Medulla oblongata (tissue), 1 donor: ENCODE measurements around the gene PALM.

ENCODE experiments used
- DNase-seq: peaks from one replicate; pipeline ENCODE4 v3.0.0-alpha.2; 2015; ENCODE audit errors: extremely low spot score

PALM gene

GRCh38 chr19:750640-751423, 42.1 kb downstream of the PALM start, which contains the start of gene MISP:
TSS of gene MISP (plus strand) at chr19:751112. CDS start at chr19:756947, 5,835 bp downstream.
- DNase-seq, result no peak

- DNase-seq, result no peak
Observed at GRCh38 chr19:751501-752341, 43.0 kb downstream of the PALM start.

- DNase-seq, result no peak
Observed at GRCh38 chr19:752652-753517, 44.1 kb downstream of the PALM start.

GRCh38 chr19:754530-754929, 45.8 kb downstream of the PALM start:
- DNase-seq, result no peak

DNA sequence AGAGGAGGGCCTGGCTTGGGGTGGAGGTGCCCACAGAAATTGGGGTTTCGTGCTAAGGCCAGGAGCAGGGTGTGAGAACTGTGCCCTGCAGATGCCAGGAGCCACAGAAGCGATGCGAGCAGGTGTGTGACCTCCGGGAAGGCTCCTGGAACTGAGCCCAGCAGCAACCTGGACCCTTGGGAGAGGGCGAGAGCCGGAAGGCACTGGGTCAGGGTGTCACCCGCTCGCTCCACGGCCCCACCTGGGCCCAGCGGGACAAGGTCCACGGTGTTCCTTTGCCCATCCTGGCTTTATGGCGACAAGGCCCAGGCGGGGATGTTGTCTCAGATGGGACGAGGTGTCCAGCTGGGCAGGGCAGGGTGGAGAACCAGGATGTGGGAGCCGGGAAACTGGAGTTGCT, 46.3 kb downstream of the PALM start:
- DNase-seq, result no peak

DNA sequence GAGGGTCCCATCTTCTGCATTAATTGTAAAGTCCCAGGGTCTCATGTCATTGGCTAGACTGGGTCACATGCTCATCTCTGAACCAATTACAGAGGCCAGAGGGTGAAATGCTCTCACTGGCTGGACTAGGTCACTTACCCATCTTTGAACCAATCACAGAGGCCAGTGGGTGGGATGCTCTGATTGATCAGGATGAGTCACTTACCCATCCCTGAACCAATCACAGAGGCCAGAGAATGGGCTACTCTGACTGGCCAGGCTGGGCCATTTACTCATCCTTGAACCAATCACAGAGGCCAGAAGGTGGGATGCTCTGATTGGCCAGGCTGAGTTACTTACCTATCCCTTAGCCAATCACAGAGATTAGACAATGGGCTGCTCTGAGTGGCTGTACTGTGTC, 47.5 kb downstream of the PALM start:
- no peak for DNase-seq

DNA sequence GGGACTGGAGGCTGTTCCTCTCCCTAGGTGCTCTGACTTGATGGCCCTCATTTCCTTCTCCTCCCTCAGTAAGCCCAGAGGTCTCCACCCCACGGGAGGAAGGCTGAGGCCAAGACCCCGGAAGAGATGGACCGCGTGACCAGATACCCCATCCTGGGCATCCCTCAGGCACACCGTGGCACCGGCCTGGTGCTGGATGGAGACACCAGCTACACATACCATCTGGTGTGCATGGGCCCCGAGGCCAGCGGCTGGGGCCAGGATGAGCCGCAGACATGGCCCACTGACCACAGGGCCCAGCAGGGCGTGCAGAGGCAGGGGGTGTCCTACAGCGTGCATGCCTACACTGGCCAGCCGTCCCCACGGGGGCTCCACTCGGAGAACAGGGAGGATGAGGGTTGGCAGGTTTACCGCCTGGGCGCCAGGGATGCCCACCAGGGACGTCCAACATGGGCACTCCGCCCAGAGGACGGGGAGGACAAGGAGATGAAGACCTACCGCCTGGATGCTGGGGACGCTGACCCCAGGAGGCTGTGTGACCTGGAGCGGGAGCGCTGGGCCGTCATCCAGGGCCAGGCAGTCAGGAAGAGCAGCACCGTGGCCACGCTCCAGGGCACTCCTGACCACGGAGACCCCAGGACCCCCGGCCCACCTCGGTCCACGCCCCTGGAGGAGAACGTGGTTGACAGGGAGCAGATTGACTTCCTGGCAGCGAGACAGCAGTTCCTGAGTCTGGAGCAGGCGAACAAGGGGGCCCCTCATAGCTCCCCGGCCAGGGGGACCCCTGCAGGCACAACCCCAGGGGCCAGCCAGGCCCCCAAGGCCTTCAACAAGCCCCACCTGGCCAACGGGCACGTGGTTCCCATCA, 48.3 kb downstream of the PALM start:
- no peak for DNase-seq

DNA sequence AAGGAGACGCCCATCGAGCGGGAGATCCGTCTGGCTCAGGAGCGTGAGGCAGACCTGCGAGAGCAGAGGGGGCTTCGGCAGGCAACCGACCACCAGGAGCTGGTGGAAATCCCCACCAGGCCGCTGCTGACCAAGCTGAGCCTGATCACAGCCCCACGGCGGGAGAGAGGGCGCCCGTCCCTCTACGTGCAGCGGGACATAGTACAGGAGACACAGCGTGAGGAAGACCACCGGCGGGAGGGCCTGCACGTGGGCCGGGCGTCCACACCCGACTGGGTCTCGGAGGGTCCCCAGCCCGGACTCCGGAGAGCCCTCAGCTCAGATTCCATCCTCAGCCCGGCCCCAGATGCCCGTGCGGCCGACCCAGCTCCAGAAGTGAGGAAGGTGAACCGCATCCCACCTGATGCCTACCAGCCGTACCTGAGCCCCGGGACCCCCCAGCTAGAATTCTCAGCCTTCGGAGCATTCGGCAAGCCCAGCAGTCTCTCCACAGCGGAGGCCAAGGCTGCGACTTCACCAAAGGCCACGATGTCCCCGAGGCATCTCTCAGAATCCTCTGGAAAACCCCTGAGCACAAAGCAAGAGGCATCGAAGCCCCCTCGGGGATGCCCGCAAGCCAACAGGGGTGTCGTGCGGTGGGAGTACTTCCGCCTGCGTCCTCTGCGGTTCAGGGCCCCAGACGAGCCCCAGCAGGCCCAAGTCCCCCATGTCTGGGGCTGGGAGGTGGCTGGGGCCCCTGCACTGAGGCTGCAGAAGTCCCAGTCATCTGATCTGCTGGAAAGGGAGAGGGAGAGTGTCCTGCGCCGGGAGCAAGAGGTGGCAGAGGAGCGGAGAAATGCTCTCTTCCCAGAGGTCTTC, 49.3 kb downstream of the PALM start:
- DNase-seq, result no peak

- DNase-seq, result no peak
Observed at GRCh38 chr19:763181-763580, 54.4 kb downstream of the PALM start.

DNA sequence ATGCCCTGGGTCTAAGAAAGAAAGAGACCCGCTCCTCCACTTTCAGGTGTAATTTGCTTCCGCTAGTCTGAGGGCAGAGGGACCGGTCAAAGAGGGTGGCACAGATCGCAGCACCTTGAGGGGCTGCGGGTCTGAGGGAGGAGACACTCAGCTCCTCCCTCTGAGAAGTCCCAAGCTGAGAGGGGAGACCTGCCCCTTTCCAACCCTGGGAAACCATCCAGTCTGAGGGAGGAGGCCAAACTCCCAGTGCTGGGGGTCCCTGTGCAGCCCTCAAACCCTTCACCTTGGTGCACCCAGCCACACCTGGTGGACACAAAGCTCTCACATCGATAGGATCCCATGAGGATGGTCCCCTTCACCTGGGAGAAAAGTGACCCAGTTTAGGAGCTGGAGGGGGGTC, 55.1 kb downstream of the PALM start:
- DNase-seq, result no peak

DNA sequence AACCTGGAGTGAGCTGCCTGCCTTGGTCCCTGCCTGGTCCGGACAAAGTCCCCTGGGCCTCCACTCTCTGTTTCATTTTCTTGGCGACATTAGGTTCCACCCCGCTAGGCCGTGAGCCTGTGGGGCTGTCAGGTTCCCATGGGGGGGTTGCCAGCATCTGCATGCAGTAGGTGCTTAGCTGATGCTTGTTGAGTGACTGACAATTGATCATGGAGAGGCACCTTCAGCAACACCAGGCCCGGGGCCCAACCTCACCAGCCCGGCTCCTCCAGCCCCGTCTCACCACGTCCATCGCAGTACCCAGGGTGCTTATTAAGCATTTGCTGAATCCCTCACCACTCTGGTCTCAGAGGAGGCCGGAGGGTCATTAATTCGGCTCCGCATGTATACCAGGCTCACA, 55.6 kb downstream of the PALM start:
- no peak for DNase-seq

GRCh38 chr19:765179-765738, 56.5 kb downstream of the PALM start:
- no peak for DNase-seq

DNA sequence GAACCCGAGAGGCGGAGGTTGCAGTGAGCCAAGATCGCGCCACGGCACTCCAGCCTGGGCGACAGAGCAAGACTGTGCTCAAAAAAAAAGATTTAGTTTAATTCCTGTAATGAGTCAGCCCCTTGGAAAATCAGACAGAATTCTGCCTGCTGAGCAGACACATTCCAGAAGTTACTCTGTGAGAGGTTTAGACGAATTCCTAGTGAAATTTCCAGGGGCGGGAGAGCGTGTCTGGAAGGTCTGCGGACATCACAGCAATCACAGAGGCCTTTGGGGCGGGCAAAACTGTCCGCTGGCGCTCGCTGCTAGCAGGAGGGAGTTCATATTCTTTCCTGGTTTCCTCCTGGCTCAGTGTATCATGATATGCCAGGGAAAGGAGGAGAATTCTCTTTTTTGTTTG, 59.7 kb downstream of the PALM start:
- DNase-seq, result no peak

DNA sequence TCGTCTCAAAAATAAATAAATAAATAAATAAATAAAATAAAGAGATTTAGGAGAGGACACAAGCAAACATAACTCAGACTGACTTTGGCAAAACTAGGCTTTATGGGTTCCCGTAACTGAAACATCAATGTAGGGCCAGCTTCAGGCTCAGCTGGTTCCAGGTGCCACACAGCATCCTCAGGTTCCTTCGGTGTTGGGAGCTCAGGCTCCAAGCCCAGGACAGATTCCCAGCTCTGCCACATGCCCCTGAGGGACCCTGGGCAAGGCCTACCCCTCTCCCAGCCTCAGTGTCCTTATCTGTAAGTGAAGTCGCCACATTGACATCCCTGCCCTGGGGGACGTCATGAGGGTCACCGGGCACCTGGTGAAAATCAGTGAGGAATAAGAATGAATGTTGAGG, 60.9 kb downstream of the PALM start:
- DNase-seq, result no peak

DNA sequence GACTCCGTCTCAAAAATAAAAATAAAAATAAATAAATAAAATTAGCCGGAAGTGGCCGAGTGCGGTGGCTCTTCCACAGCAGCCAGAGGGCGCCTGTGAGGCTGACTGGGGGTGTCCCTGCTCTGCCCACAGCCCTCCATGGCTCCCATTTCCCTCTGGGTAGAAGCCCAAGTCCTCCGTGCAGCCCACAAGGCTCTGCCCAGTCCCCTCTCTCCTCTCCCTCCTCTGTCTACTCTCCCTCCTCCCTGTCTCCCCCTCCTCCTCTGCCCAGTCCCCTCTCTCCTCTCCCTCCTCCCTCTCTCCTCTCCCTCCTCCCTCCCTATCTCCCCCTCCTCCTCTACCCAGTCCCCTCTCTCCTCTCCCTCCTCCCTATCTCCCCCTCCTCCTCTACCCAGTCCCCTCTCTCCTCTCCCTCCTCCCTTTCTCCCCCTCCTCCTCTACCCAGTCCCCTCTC, 62.6 kb downstream of the PALM start:
- DNase-seq, result no peak

DNA sequence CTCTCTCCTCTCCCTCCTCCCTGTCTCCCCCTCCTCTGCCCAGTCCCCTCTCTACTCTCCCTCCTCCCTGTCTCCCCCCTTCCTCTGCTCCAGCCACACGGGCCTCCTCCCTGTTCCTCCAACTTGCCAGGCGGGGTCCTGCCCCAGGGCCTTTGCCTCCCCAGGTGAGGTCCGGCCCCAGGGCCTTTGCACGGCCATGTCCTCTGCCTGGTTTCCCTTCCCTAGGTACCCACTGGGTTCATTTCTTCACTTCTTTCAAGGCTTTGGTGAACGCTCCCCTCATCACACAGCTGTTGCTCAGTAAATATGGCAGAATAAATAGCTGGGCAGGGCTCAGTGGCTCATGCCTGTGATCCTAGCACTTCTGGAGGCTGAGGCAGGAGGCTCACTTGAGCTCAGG, 63.3 kb downstream of the PALM start:
- no peak for DNase-seq

DNA sequence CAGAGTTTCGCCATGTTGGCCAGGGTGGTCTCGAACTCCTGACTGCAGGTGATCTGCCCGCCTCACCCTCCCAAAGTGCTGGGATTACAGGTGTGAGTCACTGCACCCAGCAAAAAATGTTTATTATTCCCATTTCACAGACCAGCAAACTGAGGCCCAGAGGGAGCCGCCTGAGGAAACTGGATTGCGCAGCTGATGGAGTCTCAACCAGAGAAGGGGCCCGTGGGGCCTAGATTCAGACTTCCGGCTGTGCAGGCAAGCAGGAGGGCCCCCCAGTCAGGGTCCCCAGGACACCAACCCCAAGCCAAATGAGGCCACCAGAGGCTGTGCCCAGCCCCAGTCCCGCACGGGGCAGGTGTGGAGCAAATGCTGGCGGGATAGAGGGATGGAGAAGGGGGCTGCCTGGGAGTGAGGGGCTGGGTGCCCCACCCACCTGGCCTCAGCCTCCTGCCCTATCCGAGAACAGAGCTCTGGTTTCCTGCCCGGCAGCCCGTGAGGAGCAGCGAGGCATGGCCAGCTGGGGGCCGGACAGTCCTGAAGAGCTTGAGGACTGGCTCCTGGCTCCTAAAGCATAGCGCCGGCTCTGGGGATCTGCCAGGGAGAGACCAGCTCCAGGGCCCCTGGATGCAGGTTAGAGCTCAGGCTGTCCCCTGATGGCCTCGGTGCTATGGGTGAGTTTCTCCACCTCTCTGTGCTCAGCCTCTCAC, 64.1 kb downstream of the PALM start:
- no peak for DNase-seq

GRCh38 chr19:776549-776948, 67.8 kb downstream of the PALM start:
- DNase-seq, result no peak
